ENCODE data around the gene NECTIN1.

DNA sequence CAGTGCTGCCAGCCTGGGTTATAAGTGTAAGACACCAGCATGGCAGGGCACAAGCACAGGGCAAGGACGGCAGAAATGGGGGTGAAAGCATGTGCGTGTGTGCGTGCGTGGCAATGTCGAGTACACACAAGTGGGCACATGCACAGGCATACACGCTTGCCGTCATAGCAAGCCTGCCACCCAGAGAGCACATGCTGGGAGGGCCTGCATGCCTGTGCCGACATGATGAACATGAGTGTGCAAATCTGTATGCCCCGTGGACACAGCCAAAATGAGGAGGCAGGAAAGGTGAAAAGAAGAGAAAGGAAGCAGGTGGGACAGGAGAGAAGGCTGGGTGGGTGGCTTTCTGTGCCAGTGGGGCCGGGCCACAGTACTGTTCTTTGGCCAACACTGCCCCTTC lies 62.9 kb downstream of the NECTIN1 start:
- no peak for TF ChIP-seq RAD21 (IDR thresholded peaks at IDR 0.05; ENCODE audit: low read length)
- TF ChIP-seq, protein P1, sequence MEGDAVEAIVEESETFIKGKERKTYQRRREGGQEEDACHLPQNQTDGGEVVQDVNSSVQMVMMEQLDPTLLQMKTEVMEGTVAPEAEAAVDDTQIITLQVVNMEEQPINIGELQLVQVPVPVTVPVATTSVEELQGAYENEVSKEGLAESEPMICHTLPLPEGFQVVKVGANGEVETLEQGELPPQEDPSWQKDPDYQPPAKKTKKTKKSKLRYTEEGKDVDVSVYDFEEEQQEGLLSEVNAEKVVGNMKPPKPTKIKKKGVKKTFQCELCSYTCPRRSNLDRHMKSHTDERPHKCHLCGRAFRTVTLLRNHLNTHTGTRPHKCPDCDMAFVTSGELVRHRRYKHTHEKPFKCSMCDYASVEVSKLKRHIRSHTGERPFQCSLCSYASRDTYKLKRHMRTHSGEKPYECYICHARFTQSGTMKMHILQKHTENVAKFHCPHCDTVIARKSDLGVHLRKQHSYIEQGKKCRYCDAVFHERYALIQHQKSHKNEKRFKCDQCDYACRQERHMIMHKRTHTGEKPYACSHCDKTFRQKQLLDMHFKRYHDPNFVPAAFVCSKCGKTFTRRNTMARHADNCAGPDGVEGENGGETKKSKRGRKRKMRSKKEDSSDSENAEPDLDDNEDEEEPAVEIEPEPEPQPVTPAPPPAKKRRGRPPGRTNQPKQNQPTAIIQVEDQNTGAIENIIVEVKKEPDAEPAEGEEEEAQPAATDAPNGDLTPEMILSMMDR (conservative IDR thresholded peaks at IDR 0.05; ENCODE audit: low read depth, low read length) = no peak
- TF ChIP-seq CEBPB (IDR thresholded peaks at IDR 0.05; ENCODE audit: low read depth, low read length) = no peak
- TF ChIP-seq, protein P2, sequence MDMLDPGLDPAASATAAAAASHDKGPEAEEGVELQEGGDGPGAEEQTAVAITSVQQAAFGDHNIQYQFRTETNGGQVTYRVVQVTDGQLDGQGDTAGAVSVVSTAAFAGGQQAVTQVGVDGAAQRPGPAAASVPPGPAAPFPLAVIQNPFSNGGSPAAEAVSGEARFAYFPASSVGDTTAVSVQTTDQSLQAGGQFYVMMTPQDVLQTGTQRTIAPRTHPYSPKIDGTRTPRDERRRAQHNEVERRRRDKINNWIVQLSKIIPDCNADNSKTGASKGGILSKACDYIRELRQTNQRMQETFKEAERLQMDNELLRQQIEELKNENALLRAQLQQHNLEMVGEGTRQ (IDR thresholded peaks at IDR 0.05; ENCODE audit: low read depth, low read length) = no peak
- TF ChIP-seq POLR2A (IDR thresholded peaks at IDR 0.05; ENCODE audit: low read depth, low read length) = no peak
- TF ChIP-seq FOS (IDR thresholded peaks at IDR 0.05; ENCODE audit: low read depth, low read length) = no peak
- TF ChIP-seq MAFK (IDR thresholded peaks at IDR 0.05; ENCODE audit: low read depth, low read length) = no peak
- no peak for TF ChIP-seq MXI1 (IDR thresholded peaks at IDR 0.05; ENCODE audit: borderline replicate concordance, low read depth, low read length)

Data from IMR-90 (cell line).